ENCODE measurements around the gene NUFIP2. TPM values are rescaled to one million over a fixed set of nuclear protein-coding genes. Genes with fewer than 3 reads are reported as not detected.
"Not testable (repeated sequence)": the region's sequence is repeated elsewhere in the genome, so short reads cannot be mapped to it uniquely, and the experiment has no call there.

The NUFIP2 gene
- total RNA-seq, 4 donors from 2014 or later, result 27.6 to 37.6 (median 30.5) TPM

DNA sequence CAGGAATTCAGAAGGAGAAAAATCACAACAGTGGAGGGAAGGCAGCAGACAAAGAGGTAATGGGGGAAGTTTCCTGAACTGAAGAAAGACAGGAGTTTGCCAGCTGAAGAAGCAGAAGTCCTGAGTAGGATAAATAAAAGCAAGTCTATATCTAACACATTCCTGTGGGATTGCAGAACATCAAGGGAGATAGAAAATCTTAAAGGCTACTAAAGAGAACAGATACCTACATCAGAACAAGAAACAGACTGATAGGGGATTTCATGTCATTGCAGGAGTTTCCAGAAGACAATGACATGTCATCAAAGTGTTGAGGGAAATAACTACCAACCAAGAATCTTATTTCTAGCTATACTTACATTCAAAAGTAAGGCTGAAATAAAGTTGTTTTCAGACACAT is 68.6 kb downstream of the NUFIP2 start:
- Histone ChIP-seq H3K27me3 (no peaks in the 10 kb centered on the region), H3K4me1 (no peaks in the 10 kb centered on the region), H3K36me3 (no peaks in the 10 kb centered on the region), H3K4me3 (no peak overlapping the region), H3K27ac (replicated peaks in 1 of 4) (no peak overlapping the region), H3K9me3 (no peaks in the 10 kb centered on the region)
- no peak for DNase-seq (ENCODE audit: extremely low spot score)
- intact Hi-C loops (cut with DNase I), result no loop called here
- TF ChIP-seq, protein P1, sequence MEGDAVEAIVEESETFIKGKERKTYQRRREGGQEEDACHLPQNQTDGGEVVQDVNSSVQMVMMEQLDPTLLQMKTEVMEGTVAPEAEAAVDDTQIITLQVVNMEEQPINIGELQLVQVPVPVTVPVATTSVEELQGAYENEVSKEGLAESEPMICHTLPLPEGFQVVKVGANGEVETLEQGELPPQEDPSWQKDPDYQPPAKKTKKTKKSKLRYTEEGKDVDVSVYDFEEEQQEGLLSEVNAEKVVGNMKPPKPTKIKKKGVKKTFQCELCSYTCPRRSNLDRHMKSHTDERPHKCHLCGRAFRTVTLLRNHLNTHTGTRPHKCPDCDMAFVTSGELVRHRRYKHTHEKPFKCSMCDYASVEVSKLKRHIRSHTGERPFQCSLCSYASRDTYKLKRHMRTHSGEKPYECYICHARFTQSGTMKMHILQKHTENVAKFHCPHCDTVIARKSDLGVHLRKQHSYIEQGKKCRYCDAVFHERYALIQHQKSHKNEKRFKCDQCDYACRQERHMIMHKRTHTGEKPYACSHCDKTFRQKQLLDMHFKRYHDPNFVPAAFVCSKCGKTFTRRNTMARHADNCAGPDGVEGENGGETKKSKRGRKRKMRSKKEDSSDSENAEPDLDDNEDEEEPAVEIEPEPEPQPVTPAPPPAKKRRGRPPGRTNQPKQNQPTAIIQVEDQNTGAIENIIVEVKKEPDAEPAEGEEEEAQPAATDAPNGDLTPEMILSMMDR (IDR thresholded peaks at IDR 0.05), result no peak
- TF ChIP-seq POLR2AphosphoS5 (IDR thresholded peaks at IDR 0.05) (no peak), POLR2A (IDR thresholded peaks at IDR 0.05; ENCODE audit: low read depth) (no peak), EP300 (IDR thresholded peaks at IDR 0.05) (no peak)

DNA sequence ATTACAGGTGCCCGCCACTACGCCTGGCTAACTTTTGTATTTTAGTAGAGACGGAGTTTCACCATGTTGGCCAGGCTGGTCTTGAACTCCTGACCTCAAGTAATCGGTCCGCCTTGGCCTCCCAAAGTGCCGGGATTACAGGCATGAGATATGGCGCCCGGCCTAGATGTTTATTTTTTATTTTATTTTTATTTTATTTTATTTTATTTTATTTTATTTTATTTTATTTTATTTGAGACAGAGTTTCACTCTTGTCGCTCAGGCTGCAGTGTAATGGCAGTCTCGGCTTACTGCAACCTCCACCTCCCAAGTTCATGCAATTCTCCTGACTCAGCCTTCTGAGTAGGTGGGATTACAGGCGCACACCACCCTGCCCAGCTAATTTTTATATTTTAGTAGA is 72.6 kb downstream of the NUFIP2 start:
- intact Hi-C loops (cut with DNase I); H3K4me3 ChIP-seq; H3K9me3 ChIP-seq; H3K36me3 ChIP-seq; H3K4me1 ChIP-seq; H3K27ac ChIP-seq (replicated peaks in 1 of 4); DNase-seq (ENCODE audit: extremely low spot score); H3K27me3 ChIP-seq: not testable (repeated sequence)
- WGBS, result 96% methylated on average over 11 of the region's 11 CpGs

DNA sequence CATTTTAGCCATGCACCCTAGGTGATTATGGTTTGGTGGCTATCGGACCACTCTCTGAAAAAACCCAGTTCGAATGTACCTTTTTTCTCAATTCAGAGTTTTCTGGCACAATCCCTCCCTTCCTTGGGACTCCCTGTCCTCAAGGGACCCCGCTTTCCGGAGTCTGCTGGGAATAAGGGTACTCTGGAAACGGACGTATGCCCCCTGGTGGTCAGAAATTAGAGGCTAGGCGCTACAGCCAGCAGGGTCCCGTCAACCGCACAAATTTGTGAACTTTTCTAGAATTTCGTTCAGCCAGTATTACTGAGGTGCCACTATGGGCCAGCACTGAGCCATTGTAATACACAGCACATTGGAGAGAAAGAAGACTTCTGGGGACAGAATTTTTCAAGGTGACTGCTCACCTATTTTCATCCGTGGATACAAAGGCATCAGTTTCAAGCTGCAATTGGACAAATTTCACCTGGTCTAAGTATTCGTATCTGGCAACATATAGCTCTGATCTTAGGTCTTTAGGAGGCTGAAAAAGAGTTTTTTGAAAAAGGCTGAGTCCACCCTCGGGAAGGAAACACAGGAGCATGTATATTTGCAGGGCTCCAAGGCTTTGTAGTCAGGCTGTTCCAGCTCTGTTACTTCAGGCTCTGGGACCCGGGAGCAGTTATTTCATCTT is 74.4 kb downstream of the NUFIP2 start:
- intact Hi-C loops (cut with DNase I), result loop anchor here (2.0 to 5.0 kb wide), 3 partner anchors 37 to 73 kb away; partner anchors contain the start of genes MYO18A and NUFIP2
- Histone ChIP-seq H3K27me3 (no peaks in the 10 kb centered on the region), H3K9me3 (no peaks in the 10 kb centered on the region), H3K27ac (replicated peaks in 1 of 4) (no peak overlapping the region), H3K4me3 (no peak overlapping the region), H3K36me3 (no peaks in the 10 kb centered on the region), H3K4me1 (peaks cover 0 to 9% (median 8%) of the 10 kb centered on the region in 4 donors)
- no peak for TF ChIP-seq EP300 (IDR thresholded peaks at IDR 0.05)
- TF ChIP-seq, protein P1 (IDR thresholded peaks at IDR 0.05), result peak in 2 of 3 experiments; percentile 93 to 95
- no peak for TF ChIP-seq POLR2A (IDR thresholded peaks at IDR 0.05; ENCODE audit: low read depth)
- peak; percentile 23 to 43 for TF ChIP-seq POLR2AphosphoS5 (IDR thresholded peaks at IDR 0.05)
- 12% methylated on average over 14 of the region's 14 CpGs for WGBS
- DNase-seq (ENCODE audit: extremely low spot score), result no peak

DNA sequence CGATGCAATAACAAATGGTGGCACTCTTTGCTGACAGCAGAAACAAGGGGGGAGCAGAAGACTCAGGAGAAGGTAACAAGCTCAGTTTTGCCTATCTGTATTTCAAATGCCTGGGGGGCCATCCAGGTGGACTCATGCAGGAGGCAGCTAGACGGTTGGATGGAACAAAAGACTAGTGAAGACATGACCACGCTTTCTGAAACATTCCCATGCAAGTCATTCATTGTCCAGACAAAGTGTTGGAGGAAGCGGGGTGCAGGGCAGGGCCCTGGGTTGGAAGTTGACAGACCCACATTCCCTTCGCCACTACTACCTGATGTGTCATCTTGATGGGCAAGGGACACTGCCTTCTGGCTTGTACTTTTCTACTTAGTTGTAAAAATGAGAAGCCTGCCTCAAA is 77.1 kb downstream of the NUFIP2 start:
- Histone ChIP-seq H3K4me1 (peaks cover 0 to 9% (median 8%) of the 10 kb centered on the region in 4 donors), H3K9me3 (no peaks in the 10 kb centered on the region), H3K36me3 (no peaks in the 10 kb centered on the region), H3K27ac (replicated peaks in 1 of 4) (no peak overlapping the region), H3K4me3 (no peak overlapping the region), H3K27me3 (no peaks in the 10 kb centered on the region)
- no peak for DNase-seq (ENCODE audit: extremely low spot score)
- WGBS, result 90% methylated on average over 5 of the region's 5 CpGs
- intact Hi-C loops (cut with DNase I), result loop anchor here (5.0 kb wide), 2 partner anchors 35 to 75 kb away; partner anchors contain the start of genes MYO18A and NUFIP2
- TF ChIP-seq POLR2A (IDR thresholded peaks at IDR 0.05; ENCODE audit: low read depth) (no peak), EP300 (IDR thresholded peaks at IDR 0.05) (no peak), POLR2AphosphoS5 (IDR thresholded peaks at IDR 0.05) (no peak)
- TF ChIP-seq, protein P1 (IDR thresholded peaks at IDR 0.05), result no peak

DNA sequence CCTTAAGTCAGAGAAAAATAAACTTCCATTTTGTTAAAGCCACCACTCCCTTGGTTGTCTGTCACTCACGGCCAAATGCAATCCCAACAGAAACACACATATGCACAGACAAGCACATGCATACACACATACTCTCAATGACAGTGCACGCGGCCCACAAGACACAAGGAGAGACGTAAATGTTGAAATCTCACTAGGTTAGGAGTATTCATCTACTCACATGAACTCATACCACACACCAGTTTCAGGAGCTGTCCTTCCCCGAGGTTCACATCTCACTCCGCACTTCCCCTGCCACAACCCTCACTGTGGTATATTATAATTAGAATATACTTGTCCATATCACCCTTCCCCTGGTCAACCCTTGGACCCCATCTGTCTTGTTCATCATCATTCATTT is 77.8 kb downstream of the NUFIP2 start:
- no peaks in the 10 kb centered on the region for H3K36me3 ChIP-seq
- no peaks in the 10 kb centered on the region for H3K9me3 ChIP-seq
- no peak for DNase-seq (ENCODE audit: extremely low spot score)
- H3K4me3 ChIP-seq, result no peak overlapping the region
- intact Hi-C loops (cut with DNase I), result loop anchor here (5.0 kb wide), 2 partner anchors 34 to 76 kb away; partner anchors contain the start of genes MYO18A and NUFIP2
- no peaks in the 10 kb centered on the region for H3K27me3 ChIP-seq
- 75% methylated on average over 6 of the region's 6 CpGs for WGBS
- peaks cover 0 to 9% (median 8%) of the 10 kb centered on the region in 4 donors for H3K4me1 ChIP-seq
- TF ChIP-seq POLR2AphosphoS5 (IDR thresholded peaks at IDR 0.05), result no peak
- no peak for TF ChIP-seq EP300 (IDR thresholded peaks at IDR 0.05)
- TF ChIP-seq POLR2A (IDR thresholded peaks at IDR 0.05; ENCODE audit: low read depth), result no peak
- TF ChIP-seq, protein P1 (IDR thresholded peaks at IDR 0.05), result no peak
- no peak overlapping the region for H3K27ac ChIP-seq (replicated peaks in 1 of 4)

Measured in esophagus muscularis mucosa (tissue), 4 donors.